CD4-positive, alpha-beta T cell treated with Interferon alpha-2 for 1 hour (primary cell): ENCODE results near the gene SYCE3.
"Not testable (repeated sequence)": the region's sequence is repeated elsewhere in the genome, so short reads cannot be mapped to it uniquely, and the experiment has no call there.

Source experiments
- DNase-seq, 2 donors: peaks; one replicate each; pipeline ENCODE4 v3.0.0-alpha.2; 2020 to 2022

SYCE3 gene

GRCh38 chr22:50562523-50563412 lies at the start of gene SYCE3:
Gene SYCE3, minus strand, starts transcription at chr22:50562919. Its CDS starts 6,514 bp downstream, at chr22:50556405.
- peak; percentile 96 to 98 for DNase-seq

GRCh38 chr22:50612168-50612527 lies 49.4 kb upstream of the SYCE3 start:
- DNase-seq: no peak

GRCh38 chr22:50611341-50612060 lies 48.8 kb upstream of the SYCE3 start:
- DNase-seq: no peak

- no peak for DNase-seq
Observed at GRCh38 chr22:50610581-50610980, 47.9 kb upstream of the SYCE3 start.

GRCh38 chr22:50610041-50610451 lies 47.3 kb upstream of the SYCE3 start:
- no peak for DNase-seq

GRCh38 chr22:50609599-50609998 lies 46.9 kb upstream of the SYCE3 start:
- no peak for DNase-seq

- DNase-seq: no peak
Observed at GRCh38 chr22:50608996-50609395, 46.3 kb upstream of the SYCE3 start.

GRCh38 chr22:50608058-50608840 lies 45.5 kb upstream of the SYCE3 start:
- not testable (repeated sequence) for DNase-seq

- no peak for DNase-seq
Observed at GRCh38 chr22:50607659-50608020, 44.9 kb upstream of the SYCE3 start.

- no peak for DNase-seq
Observed at GRCh38 chr22:50606946-50607658, 44.4 kb upstream of the SYCE3 start.

GRCh38 chr22:50606165-50606945 lies 43.6 kb upstream of the SYCE3 start:
- DNase-seq: no peak

GRCh38 chr22:50605613-50606074 lies 42.9 kb upstream of the SYCE3 start:
- no peak for DNase-seq

- DNase-seq: no peak
Observed at GRCh38 chr22:50605002-50605612, 42.4 kb upstream of the SYCE3 start.

GRCh38 chr22:50604256-50605001 lies 41.7 kb upstream of the SYCE3 start:
- DNase-seq: no peak

- no peak for DNase-seq
Observed at GRCh38 chr22:50603511-50604255, 41.0 kb upstream of the SYCE3 start.

- no peak for DNase-seq
Observed at GRCh38 chr22:50602338-50602700, 39.6 kb upstream of the SYCE3 start.

GRCh38 chr22:50601669-50602337 lies 39.1 kb upstream of the SYCE3 start:
- DNase-seq: no peak

- DNase-seq: no peak
Observed at GRCh38 chr22:50600967-50601668, 38.4 kb upstream of the SYCE3 start.

- DNase-seq: no peak
Observed at GRCh38 chr22:50600538-50600937, 37.8 kb upstream of the SYCE3 start, which contains the start of gene MAPK8IP2. Gene MAPK8IP2, plus strand, starts transcription at chr22:50600793. Its CDS starts 26 bp downstream, at chr22:50600819.
